Esophagus muscularis mucosa (tissue), 3 donors: Measurements from ENCODE around the gene SLC41A3.

Experiments used
- CTCF ChIP-seq, 3 experiments: fragments of 200-600 bp in 2 of 3; fragments of 450-650 bp in 1 of 3; sonication (generic) in 2 of 3; IDR thresholded peaks; one replicate each; pipeline ENCODE4 v1.5.1; 2017 to 2019; ENCODE audit warnings: antibody characterized with exemption in 3 of 3, mild to moderate bottlenecking in 2 of 3, moderate library complexity in 1 of 3
- POLR2A ChIP-seq: fragments of 450-650 bp; IDR thresholded peaks from one replicate; pipeline ENCODE4 v1.6.1; 2017; ENCODE audit warnings: antibody characterized with exemption, moderate library complexity, mild to moderate bottlenecking, low read depth

GRCh38 chr3:126061301-126062032 lies 22.5 kb downstream of the SLC41A3 start:
- no peak for TF ChIP-seq CTCF (IDR thresholded peaks at IDR 0.05)
- TF ChIP-seq POLR2A, result no peak
